OCI-LY1 (cell line): ENCODE data around the gene ATP6V0B.

Experiments
- H2AFZ ChIP-seq: fragments of 200-600 bp; sonication (generic), shearing (Covaris generic); 2 replicates; pipeline ENCODE4 v1.6.0; 2014; ENCODE audit warnings: antibody characterized with exemption, mild to moderate bottlenecking, low read length
- H3F3A ChIP-seq: fragments of 200-600 bp; sonication (generic), shearing (Covaris generic); 2 replicates; pipeline ENCODE4 v1.6.0; 2014; ENCODE audit warnings: mild to moderate bottlenecking, antibody characterized with exemption, low read length, moderate library complexity; ENCODE audit not compliant: insufficient read depth
- H3K27ac ChIP-seq: fragments of 200-600 bp; sonication (generic); 2 replicates; pipeline ENCODE4 v1.5.1; 2014; ENCODE audit warnings: low read length, mixed run types, mild to moderate bottlenecking, low read depth; ENCODE audit not compliant: poor library complexity, severe bottlenecking
- H3K27me3 ChIP-seq: fragments of 200-600 bp; sonication (generic); 2 replicates; pipeline ENCODE4 v1.6.0; 2014; ENCODE audit warnings: antibody characterized with exemption, mild to moderate bottlenecking, low read length, moderate library complexity; ENCODE audit not compliant: insufficient read depth
- H3K36me3 ChIP-seq: fragments of 200-600 bp; sonication (generic); 2 replicates; pipeline ENCODE4 v1.6.1; 2014; ENCODE audit warnings: mild to moderate bottlenecking, antibody characterized with exemption, low read length, moderate library complexity, mixed read lengths; ENCODE audit not compliant: insufficient read depth
- H3K4me1 ChIP-seq: fragments of 200-600 bp; sonication (generic); 2 replicates; pipeline ENCODE4 v1.5.1; 2014; ENCODE audit warnings: mild to moderate bottlenecking, low read length, moderate library complexity; ENCODE audit not compliant: insufficient read depth, severe bottlenecking
- H3K4me2 ChIP-seq: fragments of 200-600 bp; sonication (generic), shearing (Covaris generic); 2 replicates; pipeline ENCODE4 v1.6.1; 2014; ENCODE audit warnings: low read length
- H3K4me3 ChIP-seq: fragments of 200-600 bp; sonication (generic); 2 replicates; pipeline ENCODE4 v1.5.1; 2014; ENCODE audit warnings: low read length, low read depth, mild to moderate bottlenecking, mixed read lengths; ENCODE audit not compliant: poor library complexity, severe bottlenecking
- H3K79me2 ChIP-seq: fragments of 200-600 bp; shearing (Covaris generic); 2 replicates; pipeline ENCODE4 v1.6.1; 2016; ENCODE audit warnings: mixed run types, low read length, mixed read lengths; ENCODE audit not compliant: insufficient read depth
- H3K9ac ChIP-seq: fragments of 200-600 bp; sonication (generic), shearing (Covaris generic); 2 replicates; pipeline ENCODE4 v1.6.1; 2014; ENCODE audit warnings: mild to moderate bottlenecking, low read length, mixed read lengths
- H3K9me2 ChIP-seq: fragments of 200-600 bp; sonication (generic), shearing (Covaris generic); 2 replicates; pipeline ENCODE4 v1.6.1; 2014; ENCODE audit warnings: low read depth, mild to moderate bottlenecking, low read length, mixed read lengths
- H3K9me3 ChIP-seq: fragments of 200-600 bp; shearing (Covaris generic); 2 replicates; pipeline ENCODE4 v1.6.1; 2014; ENCODE audit warnings: low read length, mixed read lengths
- H4K20me1 ChIP-seq: fragments of 200-600 bp; sonication (generic), shearing (Covaris generic); 2 replicates; pipeline ENCODE4 v1.6.0; 2016; ENCODE audit warnings: mild to moderate bottlenecking, low read length; ENCODE audit not compliant: insufficient read depth
- EZH2 ChIP-seq: fragments of 200-600 bp; sonication (generic), shearing (Covaris generic); IDR thresholded peaks from 2 replicates; pipeline ENCODE4 v1.8.0; 2017; ENCODE audit warnings: borderline replicate concordance, mixed run types, mild to moderate bottlenecking, antibody characterized with exemption, low read length, moderate library complexity, mixed read lengths
- TF ChIP-seq, protein P1 (sequence below): fragments of 200-600 bp; sonication (generic), shearing (Covaris generic); IDR thresholded peaks from 2 replicates; pipeline ENCODE4 v1.5.1; 2017; ENCODE audit warnings: mild to moderate bottlenecking, antibody characterized with exemption, low read length, moderate library complexity, mixed read lengths

The ATP6V0B gene

DNA sequence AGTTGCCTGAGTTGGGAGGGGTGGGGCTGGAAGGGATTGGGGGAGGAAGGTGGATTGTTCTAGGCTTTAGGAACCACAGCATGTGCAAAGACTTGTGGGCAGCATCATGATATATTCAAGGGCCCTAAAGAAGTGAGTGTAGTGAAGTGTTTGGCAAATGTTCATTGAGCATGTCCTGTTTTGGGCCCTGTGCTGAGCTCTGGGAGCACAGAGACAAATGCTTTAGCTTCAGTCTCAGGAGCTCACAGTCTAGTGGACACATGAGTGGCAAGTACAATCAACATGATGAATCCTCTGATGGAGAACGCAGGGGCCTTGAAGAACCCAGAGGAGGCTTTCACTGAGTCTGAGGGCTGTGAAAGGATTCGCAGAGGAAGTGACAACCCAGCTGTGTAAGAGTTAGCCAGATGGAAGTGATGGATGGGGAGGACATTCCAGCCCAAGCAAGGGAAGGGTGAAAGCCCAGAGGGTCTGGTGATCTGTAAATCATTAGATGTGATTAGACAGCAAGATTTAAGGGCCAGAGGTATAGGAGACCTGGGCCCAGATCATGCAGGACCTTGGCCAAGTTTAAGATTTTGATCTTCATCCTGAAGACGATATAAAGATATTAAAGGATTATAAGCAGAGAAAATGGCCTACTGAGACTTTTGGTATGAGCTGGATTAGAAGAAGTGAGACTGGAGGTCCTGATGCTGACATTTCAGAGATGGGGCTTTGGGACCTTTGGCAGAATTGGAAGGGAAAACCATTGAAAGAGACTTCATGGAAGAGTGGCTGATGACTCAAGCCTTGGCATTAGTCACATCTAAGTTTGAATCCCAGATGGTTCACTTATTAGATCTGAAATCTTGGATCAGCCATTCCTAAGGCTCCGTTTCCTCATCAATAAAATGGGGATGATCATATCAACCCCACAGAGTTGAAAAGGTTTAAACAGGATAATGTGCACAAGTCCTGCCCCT is 23.5 kb upstream of the ATP6V0B start:
- H3K9me3 ChIP-seq, result no peaks in the 10 kb centered on the region
- H3K27me3 ChIP-seq, result no peaks in the 10 kb centered on the region
- H3K79me2 ChIP-seq, result no peaks in the 10 kb centered on the region
- peaks cover 11% of the 10 kb centered on the region; the same call in 1 of the 2 replicates for H3K36me3 ChIP-seq
- H4K20me1 ChIP-seq, result no peaks in the 10 kb centered on the region
- no peak overlapping the region for H3K4me3 ChIP-seq
- TF ChIP-seq, protein P1, sequence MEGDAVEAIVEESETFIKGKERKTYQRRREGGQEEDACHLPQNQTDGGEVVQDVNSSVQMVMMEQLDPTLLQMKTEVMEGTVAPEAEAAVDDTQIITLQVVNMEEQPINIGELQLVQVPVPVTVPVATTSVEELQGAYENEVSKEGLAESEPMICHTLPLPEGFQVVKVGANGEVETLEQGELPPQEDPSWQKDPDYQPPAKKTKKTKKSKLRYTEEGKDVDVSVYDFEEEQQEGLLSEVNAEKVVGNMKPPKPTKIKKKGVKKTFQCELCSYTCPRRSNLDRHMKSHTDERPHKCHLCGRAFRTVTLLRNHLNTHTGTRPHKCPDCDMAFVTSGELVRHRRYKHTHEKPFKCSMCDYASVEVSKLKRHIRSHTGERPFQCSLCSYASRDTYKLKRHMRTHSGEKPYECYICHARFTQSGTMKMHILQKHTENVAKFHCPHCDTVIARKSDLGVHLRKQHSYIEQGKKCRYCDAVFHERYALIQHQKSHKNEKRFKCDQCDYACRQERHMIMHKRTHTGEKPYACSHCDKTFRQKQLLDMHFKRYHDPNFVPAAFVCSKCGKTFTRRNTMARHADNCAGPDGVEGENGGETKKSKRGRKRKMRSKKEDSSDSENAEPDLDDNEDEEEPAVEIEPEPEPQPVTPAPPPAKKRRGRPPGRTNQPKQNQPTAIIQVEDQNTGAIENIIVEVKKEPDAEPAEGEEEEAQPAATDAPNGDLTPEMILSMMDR, result no peak
- no peak for TF ChIP-seq EZH2
- H2AFZ ChIP-seq, result no peak overlapping the region
- H3K9me2 ChIP-seq, result no peaks in the 10 kb centered on the region
- no peaks in the 10 kb centered on the region for H3F3A ChIP-seq
- H3K4me2 ChIP-seq, result no peak overlapping the region
- H3K4me1 ChIP-seq, result peaks cover 16% of the 10 kb centered on the region
- H3K27ac ChIP-seq, result no peak overlapping the region
- H3K9ac ChIP-seq, result no peak overlapping the region

DNA sequence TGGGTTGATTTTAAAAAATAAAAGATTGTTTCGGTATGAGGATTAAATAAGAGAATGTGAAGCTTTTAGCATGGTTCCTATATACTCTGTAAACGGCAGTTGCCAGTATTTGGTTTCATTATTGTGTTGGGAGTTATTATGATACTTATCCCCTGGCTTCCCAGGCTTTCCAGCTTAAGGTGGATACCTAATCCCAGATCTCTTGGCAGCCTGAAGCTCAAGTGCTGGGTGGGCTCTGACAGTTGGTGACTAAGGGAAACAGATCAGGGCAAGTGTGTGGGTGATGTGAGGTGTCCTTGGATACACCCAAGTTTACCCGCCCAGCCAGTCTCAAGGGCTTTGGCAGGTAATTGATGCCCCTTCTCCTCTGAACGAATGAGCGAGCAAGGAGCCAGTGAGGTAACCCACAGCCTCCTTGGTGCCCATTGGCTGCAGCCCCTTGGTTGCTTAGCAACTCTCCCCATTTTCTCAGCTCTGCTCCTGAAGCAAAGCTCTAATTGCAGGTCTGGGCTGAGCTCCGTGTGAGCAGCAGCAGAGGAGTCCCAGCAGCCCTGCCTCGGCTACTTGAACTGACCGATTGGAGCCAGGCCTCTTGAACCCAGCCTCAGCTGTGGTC is 21.9 kb upstream of the ATP6V0B start:
- TF ChIP-seq, protein P1, result no peak
- TF ChIP-seq EZH2, result no peak
- H3K36me3 ChIP-seq, result peaks cover 24% of the 10 kb centered on the region; the same call in 1 of the 2 replicates
- no peaks in the 10 kb centered on the region for H3K9me2 ChIP-seq
- no peaks in the 10 kb centered on the region for H3F3A ChIP-seq
- H3K27me3 ChIP-seq, result no peaks in the 10 kb centered on the region
- H3K9me3 ChIP-seq, result no peaks in the 10 kb centered on the region
- H3K27ac ChIP-seq, result no peak overlapping the region
- H3K79me2 ChIP-seq, result no peaks in the 10 kb centered on the region
- H2AFZ ChIP-seq, result no peak overlapping the region
- H4K20me1 ChIP-seq, result no peaks in the 10 kb centered on the region
- no peak overlapping the region for H3K9ac ChIP-seq
- H3K4me3 ChIP-seq, result no peak overlapping the region
- no peak overlapping the region for H3K4me2 ChIP-seq
- H3K4me1 ChIP-seq, result peaks cover 10% of the 10 kb centered on the region

- H3K9ac ChIP-seq, result no peak overlapping the region
- peaks cover 29% of the 10 kb centered on the region; the same call in 1 of the 2 replicates for H3K36me3 ChIP-seq
- H3K27ac ChIP-seq, result no peak overlapping the region
- H3K4me3 ChIP-seq, result no peak overlapping the region
- no peaks in the 10 kb centered on the region for H4K20me1 ChIP-seq
- TF ChIP-seq, protein P1, result no peak
- TF ChIP-seq EZH2, result no peak
- H3K4me1 ChIP-seq, result peaks cover 4% of the 10 kb centered on the region
- no peaks in the 10 kb centered on the region for H3K27me3 ChIP-seq
- no peaks in the 10 kb centered on the region for H3K79me2 ChIP-seq
- H2AFZ ChIP-seq, result no peak overlapping the region
- no peaks in the 10 kb centered on the region for H3K9me3 ChIP-seq
- no peaks in the 10 kb centered on the region for H3K9me2 ChIP-seq
- H3F3A ChIP-seq, result no peaks in the 10 kb centered on the region
- H3K4me2 ChIP-seq, result no peak overlapping the region
Measured at GRCh38 chr1:43953361-43953760, 21.4 kb upstream of the ATP6V0B start.
